Measurements from ENCODE around the gene MTRFR. TPM values are rescaled to one million over a fixed set of nuclear protein-coding genes. Genes with fewer than 3 reads are reported as not detected.
"Not testable (repeated sequence)": the region's sequence is repeated elsewhere in the genome, so short reads cannot be mapped to it uniquely, and the experiment has no call there.

The MTRFR gene
- total and polyA plus RNA-seq, 2 donors (not counting 1 experiment from before 2014, with no cell fraction given), result 18.7 to 45.5 TPM

DNA sequence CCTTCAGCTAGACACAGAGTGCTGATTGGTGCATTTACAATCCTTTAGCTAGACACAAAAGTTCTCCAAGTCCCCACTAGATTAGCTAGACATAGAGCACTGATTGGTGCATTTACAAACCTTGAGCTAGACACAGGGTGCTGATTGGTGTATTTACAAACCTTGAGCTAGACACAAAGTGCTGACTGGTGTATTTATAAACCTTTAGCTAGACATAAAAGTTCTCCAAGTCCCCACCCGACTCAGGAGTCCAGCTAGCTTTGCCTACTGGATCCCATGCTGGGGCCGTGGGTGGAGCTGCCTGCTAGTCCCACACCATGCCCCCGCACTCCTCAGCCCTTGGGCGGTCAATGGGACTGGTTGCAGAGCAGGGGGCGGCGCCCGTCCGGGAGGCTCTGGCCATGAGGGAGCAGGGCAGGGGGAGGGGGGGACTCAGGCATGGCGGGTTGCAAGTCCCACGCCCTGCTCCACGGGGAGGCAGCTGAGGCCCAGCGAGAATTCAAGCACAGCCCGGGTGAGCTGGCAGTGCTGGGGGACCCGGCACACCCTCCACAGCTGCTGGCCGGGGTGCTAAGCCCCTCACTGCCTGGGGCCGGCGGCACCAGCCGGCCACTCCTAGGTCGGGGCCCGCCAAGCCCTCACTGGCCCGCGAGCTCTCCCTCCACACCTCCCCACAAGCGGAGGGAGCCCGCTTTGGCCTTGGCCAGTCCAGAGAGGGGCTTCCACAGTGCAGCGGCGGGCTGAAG lies 15.9 kb downstream of the MTRFR start:
- H3K4me3 ChIP-seq (ENCODE audit: control extremely low read depth in 1 of 5, extremely low read depth in 1 of 5, insufficient read depth in 1 of 5, low read depth in 2 of 5, low read length in 4 of 5); H2AFZ ChIP-seq (ENCODE audit: insufficient read depth, low read depth, low read length, poor library complexity, severe bottlenecking); H3K9me3 ChIP-seq (ENCODE audit: control extremely low read depth in 1 of 3, control insufficient read depth in 2 of 3, insufficient read depth in 1 of 3, low read length in 2 of 3); H3K4me2 ChIP-seq (replicated peaks; ENCODE audit: low read depth, low read length, poor library complexity, severe bottlenecking); DNase-seq; H3K27me3 ChIP-seq (replicated peaks in 1 of 4; ENCODE audit: control extremely low read depth in 1 of 4, control insufficient read depth in 3 of 4, insufficient read depth in 4 of 4, low read length in 3 of 4); intact Hi-C loops (cut with micrococcal nuclease); H3K9ac ChIP-seq (ENCODE audit: low read length); H3K27ac ChIP-seq (ENCODE audit: low read length in 2 of 2); H3K9me3 Mint-ChIP-seq (ENCODE audit: insufficient read depth); ATAC-seq (ENCODE audit: low read depth); H3K27ac Mint-ChIP-seq; H3K4me1 ChIP-seq (ENCODE audit: control insufficient read depth in 2 of 2, insufficient read depth in 2 of 2, low read length in 2 of 2); H3K27me3 Mint-ChIP-seq; POLR2A ChIA-PET; H3K4me3 Mint-ChIP-seq: not testable (repeated sequence)
- H3K4me1 Mint-ChIP-seq, result peaks cover 43% of the 10 kb centered on the region
- WGBS (ENCODE audit: insufficient coverage), result 98% methylated on average over 26 of the region's 26 CpGs
- Histone ChIP-seq H3K36me3 (replicated peaks in 1 of 2; ENCODE audit: control extremely low read depth in 1 of 2, control insufficient read depth in 1 of 2, extremely low read depth in 1 of 2, insufficient read depth in 2 of 2, low read length in 1 of 2) (peaks cover 0 to 21% of the 10 kb centered on the region in 2 experiments), H4K20me1 (ENCODE audit: control insufficient read depth, insufficient read depth, low read length, poor library complexity, severe bottlenecking) (peaks cover 84% of the 10 kb centered on the region), H3K79me2 (ENCODE audit: control insufficient read depth, insufficient read depth, low read length) (peaks cover 93% of the 10 kb centered on the region)
- CTCF ChIA-PET, result interaction anchor here (1.8 to 3.5 kb wide), 3 partner anchors 12 to 206 kb away, joined by 4 to 17 read pairs (median 8); no protein-coding TSS in a partner anchor

DNA sequence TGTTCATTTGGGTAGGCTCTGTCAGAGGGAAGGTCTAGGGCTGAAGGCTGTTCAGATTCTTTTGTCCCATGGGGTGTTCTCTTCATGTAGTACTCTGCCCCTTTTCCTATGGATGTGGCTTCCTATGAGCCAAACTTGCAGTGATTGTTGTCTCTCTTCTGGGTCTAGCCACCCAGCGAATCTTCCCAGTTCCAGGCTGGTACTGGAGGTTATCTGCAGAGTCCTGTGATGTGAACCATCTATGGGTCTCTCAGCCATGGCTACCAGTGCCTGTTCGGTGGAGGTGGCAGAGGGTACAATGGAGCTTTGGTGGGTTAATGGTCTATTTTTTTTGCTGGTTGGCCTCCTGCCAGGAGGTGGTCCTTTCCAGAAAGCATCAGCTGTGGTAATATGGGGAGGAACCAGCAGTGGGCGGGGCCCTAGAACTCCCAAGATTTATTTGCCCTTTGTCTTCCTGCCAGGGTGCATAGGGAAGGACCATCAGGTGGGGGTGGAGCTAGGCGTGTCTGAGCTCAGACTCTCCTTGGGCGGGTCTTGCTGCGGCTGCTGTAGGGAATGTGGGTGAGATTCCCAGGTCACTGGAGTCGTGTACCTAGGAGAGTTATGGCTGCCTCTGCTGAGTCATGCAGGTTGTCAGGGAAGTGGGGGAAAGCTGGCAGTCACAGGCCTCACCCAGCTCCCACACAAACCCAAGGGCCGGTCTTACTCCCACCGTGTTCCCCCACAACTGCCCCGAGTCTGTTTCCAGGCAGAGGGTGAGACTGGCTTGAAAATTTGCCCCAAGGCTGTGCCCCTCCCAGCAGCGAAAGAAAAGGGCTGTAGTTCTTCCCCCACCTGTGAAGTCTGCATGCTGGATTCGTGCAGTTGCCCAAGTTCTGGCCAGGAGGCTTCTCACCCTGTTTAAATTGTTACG lies 17.5 kb downstream of the MTRFR start:
- no peak for ATAC-seq (ENCODE audit: low read depth)
- H3K27ac ChIP-seq (ENCODE audit: low read length in 2 of 2), result no peak overlapping the region
- DNase-seq, result no peak
- POLR2A ChIA-PET, result no interaction called here
- H3K79me2 ChIP-seq (ENCODE audit: control insufficient read depth, insufficient read depth, low read length), result peaks cover 88% of the 10 kb centered on the region
- peaks cover 90% of the 10 kb centered on the region for H4K20me1 ChIP-seq (ENCODE audit: control insufficient read depth, insufficient read depth, low read length, poor library complexity, severe bottlenecking)
- CTCF ChIA-PET, result interaction anchor here (0.6 to 3.5 kb wide), 4 partner anchors 11 to 305 kb away, joined by 4 to 17 read pairs (median 6); no protein-coding TSS in a partner anchor
- peaks cover 0 to 4% (median 0%) of the 10 kb centered on the region in 3 donors for H3K9me3 ChIP-seq (ENCODE audit: control extremely low read depth in 1 of 3, control insufficient read depth in 2 of 3, insufficient read depth in 1 of 3, low read length in 2 of 3)
- no peak overlapping the region for H3K9ac ChIP-seq (ENCODE audit: low read length)
- no peak overlapping the region for H3K27ac Mint-ChIP-seq
- no peak overlapping the region for H3K4me3 Mint-ChIP-seq
- H3K9me3 Mint-ChIP-seq (ENCODE audit: insufficient read depth), result no peaks in the 10 kb centered on the region
- H3K27me3 Mint-ChIP-seq, result no peaks in the 10 kb centered on the region
- no peak overlapping the region for H3K4me2 ChIP-seq (replicated peaks; ENCODE audit: low read depth, low read length, poor library complexity, severe bottlenecking)
- no peak for TF ChIP-seq EZH2 (IDR thresholded peaks at IDR 0.05; ENCODE audit: borderline replicate concordance, insufficient read depth, low read depth, low read length, poor library complexity, severe bottlenecking)
- TF ChIP-seq, protein P1, sequence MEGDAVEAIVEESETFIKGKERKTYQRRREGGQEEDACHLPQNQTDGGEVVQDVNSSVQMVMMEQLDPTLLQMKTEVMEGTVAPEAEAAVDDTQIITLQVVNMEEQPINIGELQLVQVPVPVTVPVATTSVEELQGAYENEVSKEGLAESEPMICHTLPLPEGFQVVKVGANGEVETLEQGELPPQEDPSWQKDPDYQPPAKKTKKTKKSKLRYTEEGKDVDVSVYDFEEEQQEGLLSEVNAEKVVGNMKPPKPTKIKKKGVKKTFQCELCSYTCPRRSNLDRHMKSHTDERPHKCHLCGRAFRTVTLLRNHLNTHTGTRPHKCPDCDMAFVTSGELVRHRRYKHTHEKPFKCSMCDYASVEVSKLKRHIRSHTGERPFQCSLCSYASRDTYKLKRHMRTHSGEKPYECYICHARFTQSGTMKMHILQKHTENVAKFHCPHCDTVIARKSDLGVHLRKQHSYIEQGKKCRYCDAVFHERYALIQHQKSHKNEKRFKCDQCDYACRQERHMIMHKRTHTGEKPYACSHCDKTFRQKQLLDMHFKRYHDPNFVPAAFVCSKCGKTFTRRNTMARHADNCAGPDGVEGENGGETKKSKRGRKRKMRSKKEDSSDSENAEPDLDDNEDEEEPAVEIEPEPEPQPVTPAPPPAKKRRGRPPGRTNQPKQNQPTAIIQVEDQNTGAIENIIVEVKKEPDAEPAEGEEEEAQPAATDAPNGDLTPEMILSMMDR (IDR thresholded peaks at IDR 0.05), result no peak
- intact Hi-C loops (cut with micrococcal nuclease), result no loop called here
- peaks cover 35% of the 10 kb centered on the region for H3K4me1 Mint-ChIP-seq
- no peak overlapping the region for H3K4me3 ChIP-seq (ENCODE audit: control extremely low read depth in 1 of 5, extremely low read depth in 1 of 5, insufficient read depth in 1 of 5, low read depth in 2 of 5, low read length in 4 of 5)
- no peaks in the 10 kb centered on the region for H3K27me3 ChIP-seq (replicated peaks in 1 of 4; ENCODE audit: control extremely low read depth in 1 of 4, control insufficient read depth in 3 of 4, insufficient read depth in 4 of 4, low read length in 3 of 4)
- WGBS (ENCODE audit: insufficient coverage), result 69% methylated on average over 12 of the region's 13 CpGs
- peaks cover 0 to 3% of the 10 kb centered on the region in 2 donors for H3K4me1 ChIP-seq (ENCODE audit: control insufficient read depth in 2 of 2, insufficient read depth in 2 of 2, low read length in 2 of 2)
- H2AFZ ChIP-seq (ENCODE audit: insufficient read depth, low read depth, low read length, poor library complexity, severe bottlenecking), result no peak overlapping the region
- H3K36me3 ChIP-seq (replicated peaks in 1 of 2; ENCODE audit: control extremely low read depth in 1 of 2, control insufficient read depth in 1 of 2, extremely low read depth in 1 of 2, insufficient read depth in 2 of 2, low read length in 1 of 2), result peaks cover 0 to 33% of the 10 kb centered on the region in 2 experiments

Measured in B cell (primary cell).